Measurements from ENCODE around the gene TOX3. TPM values are rescaled to one million over a fixed set of nuclear protein-coding genes. Genes with fewer than 3 reads are reported as not detected.

The TOX3 gene
- total RNA-seq, 1 donor from 2014 or later = not detected

DNA sequence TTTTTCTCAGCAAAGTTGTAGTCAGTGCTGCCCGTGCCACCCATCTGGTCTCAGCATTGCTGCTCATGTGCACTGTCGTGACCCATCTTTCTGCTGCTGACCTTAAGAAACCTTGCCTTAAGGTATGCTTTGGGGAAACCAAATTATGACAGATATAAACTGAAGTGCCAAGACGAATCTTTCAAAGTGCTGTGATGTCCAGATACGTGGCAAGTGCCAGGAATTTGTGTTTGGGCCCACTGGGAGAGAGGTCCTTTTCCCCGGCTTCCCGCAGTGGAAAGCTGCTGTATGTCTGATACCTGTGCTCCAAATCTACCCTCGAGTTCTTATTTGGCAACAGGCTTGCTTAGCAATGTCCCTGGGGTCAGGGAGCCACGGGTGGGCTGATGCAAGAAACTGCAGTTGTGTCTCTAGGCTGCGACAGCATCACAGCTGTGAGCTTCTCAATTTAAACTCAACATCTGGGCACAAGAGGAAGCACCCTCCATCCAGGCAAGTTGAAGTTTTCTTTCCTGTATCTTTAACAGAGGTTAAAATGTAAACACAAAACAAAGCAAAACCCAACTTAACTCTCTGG, 30.3 kb upstream of the TOX3 start:
- Mint-ChIP-seq H3K9me3 (ENCODE audit: low read depth) (no peaks in the 10 kb centered on the region), H3K4me3 (ENCODE audit: unreplicated experiment) (no peak overlapping the region), H3K27me3 (ENCODE audit: low read depth) (peaks cover 2% of the 10 kb centered on the region), H3K27ac (ENCODE audit: unreplicated experiment) (no peak overlapping the region), H3K36me3 (ENCODE audit: low read depth) (no peaks in the 10 kb centered on the region), H3K4me1 (ENCODE audit: low read depth) (no peaks in the 10 kb centered on the region)
- DNase-seq (ENCODE audit: low spot score) = no peak
- TF ChIP-seq, protein P1, sequence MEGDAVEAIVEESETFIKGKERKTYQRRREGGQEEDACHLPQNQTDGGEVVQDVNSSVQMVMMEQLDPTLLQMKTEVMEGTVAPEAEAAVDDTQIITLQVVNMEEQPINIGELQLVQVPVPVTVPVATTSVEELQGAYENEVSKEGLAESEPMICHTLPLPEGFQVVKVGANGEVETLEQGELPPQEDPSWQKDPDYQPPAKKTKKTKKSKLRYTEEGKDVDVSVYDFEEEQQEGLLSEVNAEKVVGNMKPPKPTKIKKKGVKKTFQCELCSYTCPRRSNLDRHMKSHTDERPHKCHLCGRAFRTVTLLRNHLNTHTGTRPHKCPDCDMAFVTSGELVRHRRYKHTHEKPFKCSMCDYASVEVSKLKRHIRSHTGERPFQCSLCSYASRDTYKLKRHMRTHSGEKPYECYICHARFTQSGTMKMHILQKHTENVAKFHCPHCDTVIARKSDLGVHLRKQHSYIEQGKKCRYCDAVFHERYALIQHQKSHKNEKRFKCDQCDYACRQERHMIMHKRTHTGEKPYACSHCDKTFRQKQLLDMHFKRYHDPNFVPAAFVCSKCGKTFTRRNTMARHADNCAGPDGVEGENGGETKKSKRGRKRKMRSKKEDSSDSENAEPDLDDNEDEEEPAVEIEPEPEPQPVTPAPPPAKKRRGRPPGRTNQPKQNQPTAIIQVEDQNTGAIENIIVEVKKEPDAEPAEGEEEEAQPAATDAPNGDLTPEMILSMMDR (IDR thresholded peaks at IDR 0.05) = no peak

DNA sequence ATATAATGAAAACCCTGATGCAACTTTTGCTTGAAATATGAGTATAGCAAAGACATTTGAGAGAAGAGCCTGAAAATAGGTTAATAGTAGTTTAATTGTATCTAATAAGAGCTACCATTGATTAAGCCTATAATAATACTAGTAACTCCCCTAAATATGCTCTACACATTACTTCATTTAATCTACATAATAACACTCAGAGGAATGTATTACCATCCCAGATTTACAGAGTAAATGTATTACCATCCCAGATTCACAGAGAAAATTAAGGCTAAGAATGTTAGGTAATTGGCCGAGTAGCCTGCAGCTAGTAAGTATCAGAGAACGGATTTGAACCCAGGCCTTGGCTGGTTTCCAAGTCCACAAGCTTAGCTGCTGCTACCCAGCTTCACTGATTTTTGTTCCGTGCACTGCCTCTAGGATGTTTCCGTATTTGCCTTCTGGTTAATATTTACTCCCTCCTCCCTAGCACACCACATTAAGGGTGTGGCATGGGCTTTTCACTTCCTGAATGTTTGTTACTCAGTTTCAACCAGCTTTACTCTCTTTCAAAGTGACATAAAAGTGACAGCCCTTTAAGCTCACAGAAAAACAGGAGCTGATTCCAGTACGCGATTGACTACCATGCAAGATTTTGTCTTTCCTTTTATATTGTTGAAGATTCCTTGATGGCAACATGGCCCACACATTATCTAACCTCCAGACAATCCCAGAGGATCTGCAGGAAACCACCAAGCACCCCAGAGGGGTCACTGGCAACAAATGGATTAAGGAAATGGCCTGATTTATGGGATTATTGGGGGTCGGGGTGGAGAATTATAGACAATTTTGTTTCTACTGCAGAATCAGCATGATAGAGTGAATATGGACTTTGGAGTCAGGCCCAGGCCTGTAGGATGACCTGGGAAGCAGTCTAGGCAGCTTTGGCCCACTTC, 26.7 kb upstream of the TOX3 start:
- H3K27ac Mint-ChIP-seq (ENCODE audit: unreplicated experiment) = no peak overlapping the region

DNA sequence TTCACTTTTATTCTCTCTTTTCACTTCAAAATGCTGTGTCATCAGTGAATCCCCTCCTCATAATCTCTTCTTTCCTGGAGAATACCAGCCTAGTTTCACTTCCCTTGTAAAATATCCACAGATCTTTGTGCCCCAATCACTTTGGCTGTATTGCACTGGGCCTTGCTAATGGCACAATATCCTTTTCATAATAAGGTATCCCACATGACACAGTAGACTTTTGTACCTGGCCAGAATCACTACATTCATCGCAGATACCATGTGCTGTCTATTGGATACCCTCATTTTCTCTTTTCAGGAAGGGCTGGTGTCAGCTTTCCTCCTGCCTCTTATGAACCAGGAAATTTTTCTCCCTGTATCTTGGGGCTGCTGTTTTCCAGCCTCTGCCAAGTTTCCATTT, 25.7 kb upstream of the TOX3 start:
- H3K36me3 Mint-ChIP-seq (ENCODE audit: low read depth) = no peaks in the 10 kb centered on the region
- H3K27me3 Mint-ChIP-seq (ENCODE audit: low read depth) = no peaks in the 10 kb centered on the region
- H3K4me3 Mint-ChIP-seq (ENCODE audit: unreplicated experiment) = no peak overlapping the region
- H3K27ac Mint-ChIP-seq (ENCODE audit: unreplicated experiment) = no peak overlapping the region
- peaks cover 8% of the 10 kb centered on the region for H3K9me3 Mint-ChIP-seq (ENCODE audit: low read depth)
- TF ChIP-seq, protein P1 (IDR thresholded peaks at IDR 0.05) = no peak
- no peak for DNase-seq (ENCODE audit: low spot score)
- H3K4me1 Mint-ChIP-seq (ENCODE audit: low read depth) = no peaks in the 10 kb centered on the region

More for the DNA sequence above, 26.7 kb upstream of the TOX3 start:
- no peaks in the 10 kb centered on the region for H3K27me3 Mint-ChIP-seq (ENCODE audit: low read depth)
- no peak overlapping the region for H3K4me3 Mint-ChIP-seq (ENCODE audit: unreplicated experiment)
- H3K36me3 Mint-ChIP-seq (ENCODE audit: low read depth) = no peaks in the 10 kb centered on the region
- no peak for DNase-seq (ENCODE audit: low spot score)
- TF ChIP-seq, protein P1 (IDR thresholded peaks at IDR 0.05) = no peak
- H3K9me3 Mint-ChIP-seq (ENCODE audit: low read depth) = peaks cover 8% of the 10 kb centered on the region
- H3K4me1 Mint-ChIP-seq (ENCODE audit: low read depth) = no peaks in the 10 kb centered on the region

DNA sequence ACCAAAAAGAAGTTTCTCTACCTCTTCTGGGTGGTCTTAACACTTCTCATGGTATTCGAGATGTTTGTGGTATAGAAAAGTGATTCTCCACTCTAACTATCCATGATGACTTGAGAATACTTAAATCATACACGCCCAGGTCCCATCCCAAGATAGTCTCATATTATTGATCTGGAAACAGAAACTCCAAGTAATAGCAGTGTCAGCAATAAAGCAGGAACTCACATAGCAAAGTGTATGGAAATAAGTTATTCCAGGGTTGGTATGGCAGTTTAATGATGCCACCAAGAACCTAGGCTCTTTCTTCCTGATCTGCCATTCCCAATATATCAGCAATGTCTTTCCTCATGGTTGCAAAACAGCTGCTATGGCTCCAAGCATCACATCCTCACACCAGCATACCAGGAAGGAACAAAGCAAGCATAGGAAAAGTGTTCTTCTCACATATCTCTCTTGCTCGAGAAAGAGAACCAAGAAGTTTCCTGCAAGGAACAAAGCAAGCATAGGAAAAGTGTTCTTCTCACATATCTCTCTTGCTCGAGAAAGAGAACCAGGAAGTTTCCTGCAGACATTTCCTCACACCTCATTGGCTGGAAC, 23.6 kb upstream of the TOX3 start:
- Mint-ChIP-seq H3K27me3 (ENCODE audit: low read depth) (peaks cover 3% of the 10 kb centered on the region), H3K36me3 (ENCODE audit: low read depth) (no peaks in the 10 kb centered on the region), H3K4me3 (ENCODE audit: unreplicated experiment) (no peak overlapping the region), H3K4me1 (ENCODE audit: low read depth) (no peaks in the 10 kb centered on the region), H3K27ac (ENCODE audit: unreplicated experiment) (no peak overlapping the region), H3K9me3 (ENCODE audit: low read depth) (peaks cover 8% of the 10 kb centered on the region)
- DNase-seq (ENCODE audit: low spot score) = no peak
- TF ChIP-seq, protein P1 (IDR thresholded peaks at IDR 0.05) = no peak

DNA sequence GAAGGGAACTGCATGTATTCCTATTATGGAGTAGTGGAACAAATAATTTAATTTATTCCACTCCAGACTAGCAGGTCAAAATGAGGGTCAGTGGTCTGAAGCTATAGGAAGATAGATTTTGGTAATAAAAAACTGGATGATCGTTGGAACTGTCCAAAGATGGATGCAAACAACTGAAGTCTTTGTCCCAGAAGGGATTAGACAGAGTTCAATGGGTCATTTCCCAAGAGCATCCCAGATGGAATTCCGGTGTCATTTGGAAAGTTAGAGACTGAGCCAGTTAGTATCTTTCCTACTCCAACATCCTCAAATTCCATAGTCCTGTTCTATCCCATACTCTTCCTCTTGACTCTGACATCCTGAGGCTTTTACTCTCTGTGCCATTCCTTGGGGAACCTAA, 22.8 kb upstream of the TOX3 start:
- no peak overlapping the region for H3K4me3 Mint-ChIP-seq (ENCODE audit: unreplicated experiment)
- no peaks in the 10 kb centered on the region for H3K4me1 Mint-ChIP-seq (ENCODE audit: low read depth)
- TF ChIP-seq, protein P1 (IDR thresholded peaks at IDR 0.05) = no peak
- H3K36me3 Mint-ChIP-seq (ENCODE audit: low read depth) = no peaks in the 10 kb centered on the region
- H3K27me3 Mint-ChIP-seq (ENCODE audit: low read depth) = peaks cover 3% of the 10 kb centered on the region
- H3K27ac Mint-ChIP-seq (ENCODE audit: unreplicated experiment) = no peak overlapping the region
- H3K9me3 Mint-ChIP-seq (ENCODE audit: low read depth) = peaks cover 8% of the 10 kb centered on the region
- DNase-seq (ENCODE audit: low spot score) = no peak

Data from chondrocyte (in vitro differentiated cells).